T-cell (primary cell): ENCODE data around the gene SCUBE2. TPM values are rescaled to one million over a fixed set of nuclear protein-coding genes. Genes with fewer than 3 reads are reported as not detected.
"Not testable (repeated sequence)": the region's sequence is repeated elsewhere in the genome, so short reads cannot be mapped to it uniquely, and the experiment has no call there.

Source experiments
- ATAC-seq, 4 experiments: fragments of 200-7000 bp in 3 of 4; fragments of 150-1000 bp in 1 of 4; cut with Tn5 transposase; replicated peaks in 1 of 4; 1 replicate in 3 of 4; 2 replicates in 1 of 4; pipeline ENCODE4 v1.10.0; 2021; ENCODE audit warnings: moderate library complexity in 3 of 4, mild to moderate bottlenecking in 2 of 4, moderate number of reproducible peaks in 1 of 4
- CTCF ChIA-PET, 2 donors: fragments of 300-600 bp; sonication (Branson Sonifier 250); formaldehyde crosslinking; loops; one replicate each; lab custom pipeline; 2022; ENCODE audit warnings: antibody characterized with exemption in 2 of 2; lab: Charles Lee
- POLR2A ChIA-PET, 2 donors: fragments of 300-600 bp; sonication (Branson Sonifier 250); formaldehyde crosslinking; loops; one replicate each; lab custom pipeline; 2022; ENCODE audit warnings: antibody characterized with exemption in 2 of 2; lab: Charles Lee
- DNase-seq, 35 experiments: peaks; one replicate each; pipeline versions ENCODE4 v3.0.0 to v3.0.0-alpha.2; 2013 to 2023
- H3K27ac ChIP-seq: one replicate; pipeline ENCODE4 v1.5.1; 2013; ENCODE audit warnings: low read length
- H3K27me3 ChIP-seq, 2 experiments: replicated peaks in 1 of 2; 1 replicate in 1 of 2; 2 replicates in 1 of 2; pipeline versions ENCODE4 v1.6.1 to v1.7.0; 2013; ENCODE audit warnings: low read length in 1 of 2, mixed read lengths in 1 of 2; ENCODE audit not compliant: control insufficient read depth in 2 of 2, insufficient read depth in 2 of 2; ENCODE audit errors: extremely low read depth in 1 of 2
- H3K36me3 ChIP-seq, 2 donors: 1 replicate in 1 of 2; 2 replicates in 1 of 2; pipeline versions ENCODE4 v1.6.1 to v1.7.0; 2013; ENCODE audit warnings: low read length in 1 of 2; ENCODE audit not compliant: control insufficient read depth in 2 of 2, insufficient read depth in 1 of 2; ENCODE audit errors: extremely low read depth in 1 of 2
- H3K4me1 ChIP-seq, 2 experiments: 1 replicate in 1 of 2; 2 replicates in 1 of 2; pipeline versions ENCODE4 v1.6.1 to v1.7.0; 2013; ENCODE audit warnings: low read length in 2 of 2, mixed read lengths in 1 of 2; ENCODE audit not compliant: insufficient read depth in 2 of 2, control insufficient read depth in 1 of 2; ENCODE audit errors: extremely low read depth in 1 of 2
- H3K4me3 ChIP-seq, 2 donors: 1 replicate in 1 of 2; 2 replicates in 1 of 2; pipeline versions ENCODE4 v1.5.1 to v1.7.0; 2013; ENCODE audit warnings: mild to moderate bottlenecking in 2 of 2, low read length in 1 of 2, moderate library complexity in 1 of 2; ENCODE audit not compliant: control insufficient read depth in 1 of 2; ENCODE audit errors: extremely low read depth in 1 of 2
- H3K9me3 ChIP-seq: 2 replicates; pipeline ENCODE4 v1.7.0; 2013
- H3K27ac Mint-ChIP-seq, 2 donors: one replicate each; pipeline ENCODE4 v1.8.0; 2020 to 2021; ENCODE audit warnings: mild to moderate bottlenecking in 2 of 2, mixed read lengths in 2 of 2
- H3K27me3 Mint-ChIP-seq, 2 donors: one replicate each; pipeline ENCODE4 v1.8.0; 2021 to 2022; ENCODE audit warnings: mixed read lengths in 2 of 2
- H3K36me3 Mint-ChIP-seq: one replicate; pipeline ENCODE4 v1.8.0; 2021; ENCODE audit warnings: mixed read lengths
- H3K4me1 Mint-ChIP-seq, 3 donors: one replicate each; pipeline ENCODE4 v1.8.0; 2020 to 2022; ENCODE audit warnings: mixed read lengths in 3 of 3, mild to moderate bottlenecking in 1 of 3
- H3K4me3 Mint-ChIP-seq, 3 donors: one replicate each; pipeline ENCODE4 v1.8.0; 2020 to 2022; ENCODE audit warnings: mild to moderate bottlenecking in 3 of 3, mixed read lengths in 3 of 3, moderate library complexity in 3 of 3
- H3K9me3 Mint-ChIP-seq, 3 donors: one replicate each; pipeline ENCODE4 v1.8.0; 2020 to 2022; ENCODE audit warnings: mixed read lengths in 3 of 3
- WGBS: methylation state at CpG from one replicate; pipeline ENCODE4 v1.1.5; 2013; ENCODE audit warnings: missing lambda C conversion rate; ENCODE audit not compliant: insufficient coverage; 5-methylcytosine and 5-hydroxymethylcytosine counted together
- total RNA-seq, 35 experiments: library from RNA in 6 of 35; stranded (reverse) in 6 of 35; fragments of 120-200 nt in 1 of 35; gene quantifications; one replicate each; pipeline versions ENCODE4 v1.2.1 to v1.2.4 and lab custom pipeline; 2013 to 2026

The SCUBE2 gene
- total RNA-seq, 5 donors from 2014 or later (not counting 1 experiment from before 2014, with no cell fraction given), result 0.22 to 1.3 (median 0.77) TPM; not detected in 1

GRCh38 chr11:9109858-9110731 lies 18.7 kb upstream of the SCUBE2 start:
- H3K36me3 ChIP-seq, result no peaks in the 10 kb centered on the region
- Mint-ChIP-seq H3K4me1 (no peaks in the 10 kb centered on the region), H3K27ac (no peak overlapping the region), H3K4me3 (no peak overlapping the region), H3K9me3 (peaks cover 8 to 21% (median 18%) of the 10 kb centered on the region in 3 donors), H3K27me3 (no peaks in the 10 kb centered on the region), H3K36me3 (peaks cover 4% of the 10 kb centered on the region)
- peaks cover 0 to 3% of the 10 kb centered on the region in 2 experiments for H3K27me3 ChIP-seq
- H3K27ac ChIP-seq, result no peak overlapping the region
- H3K9me3 ChIP-seq, result no peaks in the 10 kb centered on the region
- H3K4me3 ChIP-seq, result no peak overlapping the region
- ATAC-seq (no peak), DNase-seq (no peak)
- ChIA-PET CTCF (no interaction called here), POLR2A (interaction anchor here in 1 of 2 donors (0.6 kb wide), 1 partner anchor 20 kb away, joined by 3 read pairs; no protein-coding TSS in a partner anchor)
- no peaks in the 10 kb centered on the region for H3K4me1 ChIP-seq
- no CpG with 5 or more reads among the region's 3 CpGs for WGBS

GRCh38 chr11:9104580-9104979 lies 13.2 kb upstream of the SCUBE2 start:
- WGBS, result 89% methylated on average over 3 of the region's 7 CpGs
- DNase-seq (no peak), ATAC-seq (no peak)
- peaks cover 7 to 11% of the 10 kb centered on the region in 2 donors for H3K27me3 Mint-ChIP-seq
- H3K9me3 Mint-ChIP-seq, result no peaks in the 10 kb centered on the region
- no peak overlapping the region for H3K4me3 ChIP-seq
- no peak overlapping the region for H3K27ac Mint-ChIP-seq
- POLR2A ChIA-PET, result no interaction called here
- no peaks in the 10 kb centered on the region for H3K27me3 ChIP-seq
- no peaks in the 10 kb centered on the region for H3K36me3 ChIP-seq
- no peak overlapping the region for H3K4me3 Mint-ChIP-seq
- no peaks in the 10 kb centered on the region for H3K9me3 ChIP-seq
- no peaks in the 10 kb centered on the region for H3K4me1 Mint-ChIP-seq
- no peaks in the 10 kb centered on the region for H3K36me3 Mint-ChIP-seq
- H3K27ac ChIP-seq, result no peak overlapping the region
- no peaks in the 10 kb centered on the region for H3K4me1 ChIP-seq
- CTCF ChIA-PET, result no interaction called here

GRCh38 chr11:9103542-9104276 lies 12.3 kb upstream of the SCUBE2 start:
- ChIA-PET POLR2A (no interaction called here), CTCF (no interaction called here)
- 97% methylated on average over 3 of the region's 7 CpGs for WGBS
- no peak overlapping the region for H3K27ac ChIP-seq
- no peaks in the 10 kb centered on the region for H3K27me3 ChIP-seq
- H3K27ac Mint-ChIP-seq, result no peak overlapping the region
- H3K4me3 ChIP-seq, result no peak overlapping the region
- no peaks in the 10 kb centered on the region for H3K9me3 ChIP-seq
- H3K4me1 ChIP-seq, result no peaks in the 10 kb centered on the region
- ATAC-seq (no peak), DNase-seq (no peak)
- H3K4me3 Mint-ChIP-seq, result no peak overlapping the region
- no peaks in the 10 kb centered on the region for H3K36me3 ChIP-seq
- H3K36me3 Mint-ChIP-seq, result no peaks in the 10 kb centered on the region
- no peaks in the 10 kb centered on the region for H3K4me1 Mint-ChIP-seq
- H3K9me3 Mint-ChIP-seq, result no peaks in the 10 kb centered on the region
- peaks cover 7 to 11% of the 10 kb centered on the region in 2 donors for H3K27me3 Mint-ChIP-seq

GRCh38 chr11:9099617-9100016 lies 8.2 kb upstream of the SCUBE2 start:
- peaks cover 19 to 24% of the 10 kb centered on the region in 2 donors for H3K27me3 Mint-ChIP-seq
- Histone ChIP-seq H3K4me3 (no peak overlapping the region), H3K4me1 (no peaks in the 10 kb centered on the region), H3K27ac (no peak overlapping the region), H3K9me3 (no peaks in the 10 kb centered on the region), H3K27me3 (peaks cover 0 to 15% of the 10 kb centered on the region in 2 experiments), H3K36me3 (no peaks in the 10 kb centered on the region)
- H3K27ac Mint-ChIP-seq, result no peak overlapping the region
- 71% methylated on average over 1 of the region's 4 CpGs for WGBS
- ATAC-seq (no peak), DNase-seq (no peak)
- H3K36me3 Mint-ChIP-seq, result no peaks in the 10 kb centered on the region
- H3K4me3 Mint-ChIP-seq, result no peak overlapping the region
- H3K9me3 Mint-ChIP-seq, result no peaks in the 10 kb centered on the region
- no peaks in the 10 kb centered on the region for H3K4me1 Mint-ChIP-seq
- CTCF ChIA-PET, result no interaction called here
- POLR2A ChIA-PET, result no interaction called here

GRCh38 chr11:9098455-9098854 lies 7.1 kb upstream of the SCUBE2 start:
- H3K27me3 ChIP-seq, result peaks cover 0 to 24% of the 10 kb centered on the region in 2 experiments
- H3K9me3 Mint-ChIP-seq, H3K27ac Mint-ChIP-seq, H3K27ac ChIP-seq, H3K36me3 Mint-ChIP-seq, CTCF ChIA-PET, H3K4me3 Mint-ChIP-seq, POLR2A ChIA-PET, ATAC-seq, H3K4me1 ChIP-seq, H3K4me3 ChIP-seq, DNase-seq, H3K36me3 ChIP-seq, H3K9me3 ChIP-seq, H3K4me1 Mint-ChIP-seq: not testable (repeated sequence)
- H3K27me3 Mint-ChIP-seq, result peaks cover 24 to 30% of the 10 kb centered on the region in 2 donors
- 100% methylated on average over 2 of the region's 2 CpGs for WGBS

- DNase-seq, H3K4me3 ChIP-seq, H3K27ac Mint-ChIP-seq, CTCF ChIA-PET, POLR2A ChIA-PET, H3K4me1 Mint-ChIP-seq, H3K4me1 ChIP-seq, H3K27ac ChIP-seq, H3K9me3 ChIP-seq, H3K9me3 Mint-ChIP-seq, H3K36me3 Mint-ChIP-seq, H3K4me3 Mint-ChIP-seq, H3K36me3 ChIP-seq, ATAC-seq: not testable (repeated sequence)
- H3K27me3 ChIP-seq, result peaks cover 0 to 30% of the 10 kb centered on the region in 2 experiments
- peaks cover 35 to 41% of the 10 kb centered on the region in 2 donors for H3K27me3 Mint-ChIP-seq
- WGBS, result 94% methylated on average over 16 of the region's 23 CpGs
Observed at GRCh38 chr11:9097186-9097943, 6.0 kb upstream of the SCUBE2 start.
